ENCODE results near the gene PLCG2.
"Not testable (repeated sequence)": the region's sequence is repeated elsewhere in the genome, so short reads cannot be mapped to it uniquely, and the experiment has no call there.

PLCG2 gene

DNA sequence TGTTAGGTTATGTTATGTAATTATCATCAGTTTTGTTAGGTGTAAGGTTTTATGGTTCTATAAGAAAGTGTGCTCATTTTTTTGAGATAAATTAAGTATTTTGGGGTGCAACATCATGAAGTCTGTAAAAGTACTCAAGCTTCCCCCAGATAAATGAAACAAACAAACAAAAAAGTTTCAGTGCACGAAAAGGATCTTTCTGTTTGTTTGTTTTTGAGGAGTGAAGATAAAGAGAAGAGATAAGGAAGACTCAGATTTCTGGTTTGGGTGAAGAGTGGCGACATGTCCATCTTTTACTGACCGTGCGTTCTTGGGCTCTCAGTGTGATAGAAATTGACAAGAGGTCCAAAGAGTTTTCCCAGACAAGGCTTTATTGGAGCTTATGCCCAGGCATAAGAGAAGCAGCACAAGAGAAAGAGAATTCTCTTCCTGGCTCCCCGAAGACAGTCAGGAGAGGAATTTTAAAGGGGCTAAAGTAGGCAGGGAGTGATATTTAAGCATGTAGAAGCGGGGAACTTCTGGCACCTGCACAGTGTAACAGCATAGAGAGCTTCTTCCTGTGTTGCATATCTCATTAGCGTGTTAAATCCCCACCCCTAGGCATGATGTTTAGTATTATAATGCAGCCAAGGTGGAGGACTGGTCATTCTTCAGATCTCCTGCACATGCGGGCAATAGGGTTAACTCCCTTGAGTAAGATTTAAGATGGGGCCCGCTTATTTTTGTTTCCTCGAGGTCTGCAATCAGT, 71.3 kb downstream of the PLCG2 start:
- FAIRE-seq, result no peak

DNA sequence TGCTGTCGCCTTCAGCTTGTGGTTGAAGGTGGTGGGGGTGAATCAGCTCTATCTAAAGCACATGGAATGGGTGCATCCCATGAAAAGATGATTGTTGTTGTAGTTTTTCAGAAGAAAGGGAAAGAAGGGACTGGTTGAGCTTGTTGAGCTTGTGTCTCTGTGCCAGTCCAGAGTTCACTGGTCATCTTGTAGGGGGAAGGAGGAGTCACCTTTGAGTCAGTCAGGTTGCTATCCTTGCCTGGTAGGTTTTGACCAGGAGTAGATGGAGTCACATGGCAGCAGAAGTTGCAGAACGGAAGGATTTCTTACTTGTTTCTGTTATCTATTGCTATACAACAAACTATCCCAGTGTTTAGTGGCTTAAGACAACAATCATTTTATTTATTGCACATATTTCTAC, 73.3 kb downstream of the PLCG2 start:
- FAIRE-seq, result no peak

DNA sequence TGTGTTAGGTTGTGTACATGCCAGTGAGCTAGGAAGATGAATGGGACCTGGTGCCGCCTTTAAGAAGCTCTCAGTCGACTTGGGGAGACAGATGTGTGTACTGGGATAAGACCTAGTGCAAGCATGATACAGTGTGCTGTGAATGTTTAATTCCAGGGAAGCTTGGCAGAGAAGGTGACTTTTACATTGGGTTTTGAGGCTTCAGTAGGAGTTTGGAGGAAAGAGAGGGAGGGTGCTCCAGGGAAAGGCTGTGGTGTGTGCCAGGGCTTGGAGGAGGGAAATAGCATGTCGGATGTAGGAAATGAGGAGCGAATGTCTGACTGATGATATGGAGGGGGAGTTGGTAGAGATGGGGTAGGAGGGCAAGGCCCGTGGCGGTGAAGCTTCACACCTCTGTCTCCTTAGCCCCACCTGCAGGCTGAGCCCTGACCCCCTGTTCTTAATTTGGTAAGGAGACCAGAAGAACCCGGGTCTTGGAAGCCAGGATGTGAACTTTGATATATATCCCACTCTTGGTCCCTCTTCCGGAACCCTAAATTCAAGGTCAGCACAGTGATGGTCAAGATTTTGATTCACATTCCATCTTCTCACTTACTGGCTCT, 76.6 kb downstream of the PLCG2 start:
- no peak for FAIRE-seq

DNA sequence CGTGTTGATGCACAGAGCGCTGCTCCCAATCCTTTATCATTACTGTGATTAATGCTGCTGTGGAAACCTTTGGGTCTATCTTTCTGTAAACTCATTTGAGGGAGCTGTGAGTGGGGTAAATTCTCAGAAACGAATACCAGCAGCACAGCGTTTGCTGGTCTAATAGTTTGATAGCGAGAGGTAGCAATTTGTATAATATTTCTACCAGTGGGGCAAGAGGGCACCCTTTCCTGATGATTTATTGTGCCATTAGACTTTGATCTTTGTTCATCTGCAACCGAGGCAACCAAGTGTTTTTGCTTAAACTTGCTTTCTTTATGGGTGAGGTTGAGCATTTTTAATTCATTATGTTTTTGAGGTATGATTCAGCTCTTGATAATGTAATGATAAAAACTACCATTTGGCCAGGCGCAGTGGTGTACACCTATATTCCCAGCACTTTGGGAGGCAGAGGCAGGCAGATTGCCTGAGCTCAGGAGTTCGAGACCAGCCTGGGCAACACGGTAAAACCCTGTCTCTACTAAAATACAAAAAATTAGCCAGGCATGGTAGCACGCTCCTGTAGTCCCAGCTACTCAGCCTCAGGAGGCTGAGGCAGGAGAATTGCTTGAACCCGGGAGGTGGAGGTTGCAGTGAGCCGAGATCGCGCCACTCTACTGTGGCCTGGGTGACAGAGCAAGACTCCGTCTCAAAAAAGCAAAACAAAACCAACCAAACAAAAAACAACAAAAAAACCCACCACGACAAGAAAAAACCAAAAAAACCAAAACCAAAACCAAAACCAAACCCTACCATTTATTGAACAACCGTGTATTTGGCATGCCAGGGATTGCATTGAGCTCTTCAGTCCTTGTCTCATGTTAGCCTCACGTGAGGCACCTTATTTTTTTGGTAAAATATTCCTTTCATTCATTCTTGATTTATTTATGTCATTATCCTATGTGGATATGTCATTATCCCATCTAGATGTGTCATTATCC, 81.5 kb downstream of the PLCG2 start:
- no peak for FAIRE-seq

DNA sequence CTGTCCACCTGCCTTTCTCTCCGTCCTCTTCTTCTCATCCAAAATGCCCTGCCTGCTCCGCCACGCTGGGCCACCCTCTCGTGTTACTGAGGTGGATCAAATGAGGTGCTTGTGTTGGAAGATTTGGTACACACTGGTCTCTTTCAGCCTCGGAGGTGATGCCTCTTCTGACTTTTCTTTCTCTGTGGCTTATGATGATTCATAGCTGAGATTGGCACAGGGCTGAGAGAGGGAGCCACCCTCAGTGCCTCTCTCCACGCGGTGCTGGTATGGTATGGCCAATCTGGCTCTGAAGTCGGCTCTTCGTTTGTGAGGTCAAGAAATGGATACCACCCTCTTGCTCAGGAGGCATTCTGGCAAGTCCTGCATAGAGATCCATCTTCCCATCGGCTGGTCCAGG, 82.4 kb downstream of the PLCG2 start:
- FAIRE-seq, result no peak

DNA sequence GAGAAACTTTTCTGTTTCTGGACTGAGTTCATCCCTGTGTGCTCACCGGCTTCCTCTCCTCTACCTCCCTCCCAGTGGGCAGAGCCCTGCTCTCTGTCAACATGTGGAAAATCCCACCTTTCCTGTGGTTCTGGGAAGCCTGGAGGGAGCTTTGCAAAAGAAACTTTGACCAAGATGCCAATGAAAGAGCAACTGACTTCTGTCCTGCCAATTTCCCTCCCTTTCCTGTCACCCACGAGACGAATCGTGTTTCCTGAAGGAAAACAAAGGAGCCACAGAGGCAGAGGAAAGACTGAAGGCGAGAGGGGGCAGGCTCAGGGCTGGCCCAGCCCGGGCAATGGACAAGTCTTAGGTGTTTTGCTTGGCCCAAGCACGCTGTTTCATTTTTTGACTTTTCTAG, 82.8 kb downstream of the PLCG2 start:
- FAIRE-seq, result no peak

DNA sequence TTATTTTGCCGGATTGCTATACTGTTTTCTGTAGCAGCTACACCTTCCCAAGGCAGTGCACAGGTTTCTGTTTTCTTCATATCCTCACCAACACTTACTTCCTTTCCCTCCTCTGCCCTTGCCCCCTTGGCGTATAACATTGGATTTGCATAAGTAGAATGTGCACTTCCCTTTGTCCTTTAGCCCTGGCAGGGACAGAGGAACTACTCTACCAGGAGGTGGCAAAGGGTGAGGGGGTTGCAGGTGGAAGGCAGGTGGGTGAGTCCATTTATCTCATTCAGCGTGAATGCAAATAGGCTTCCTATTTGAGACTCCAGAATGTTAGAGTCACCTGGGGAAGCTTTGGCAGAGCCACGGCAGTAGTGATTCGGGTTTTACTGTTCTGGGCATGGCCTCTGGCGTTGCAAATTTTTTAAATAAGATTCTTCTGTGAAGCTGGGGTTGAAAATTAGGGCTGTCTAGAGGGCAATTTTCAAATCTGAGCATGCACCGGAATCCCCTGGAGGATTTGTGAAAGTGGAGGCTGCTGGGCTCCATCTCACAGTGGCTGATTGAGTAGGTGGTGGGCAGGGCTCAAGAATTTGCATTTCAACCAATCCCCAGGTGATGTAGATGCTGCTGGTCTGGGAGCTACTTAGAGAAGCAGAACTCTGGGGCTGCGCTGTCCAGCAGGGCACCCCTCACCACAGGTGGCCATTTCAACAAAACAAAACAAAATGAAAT, 84.7 kb downstream of the PLCG2 start:
- FAIRE-seq, result no peak

DNA sequence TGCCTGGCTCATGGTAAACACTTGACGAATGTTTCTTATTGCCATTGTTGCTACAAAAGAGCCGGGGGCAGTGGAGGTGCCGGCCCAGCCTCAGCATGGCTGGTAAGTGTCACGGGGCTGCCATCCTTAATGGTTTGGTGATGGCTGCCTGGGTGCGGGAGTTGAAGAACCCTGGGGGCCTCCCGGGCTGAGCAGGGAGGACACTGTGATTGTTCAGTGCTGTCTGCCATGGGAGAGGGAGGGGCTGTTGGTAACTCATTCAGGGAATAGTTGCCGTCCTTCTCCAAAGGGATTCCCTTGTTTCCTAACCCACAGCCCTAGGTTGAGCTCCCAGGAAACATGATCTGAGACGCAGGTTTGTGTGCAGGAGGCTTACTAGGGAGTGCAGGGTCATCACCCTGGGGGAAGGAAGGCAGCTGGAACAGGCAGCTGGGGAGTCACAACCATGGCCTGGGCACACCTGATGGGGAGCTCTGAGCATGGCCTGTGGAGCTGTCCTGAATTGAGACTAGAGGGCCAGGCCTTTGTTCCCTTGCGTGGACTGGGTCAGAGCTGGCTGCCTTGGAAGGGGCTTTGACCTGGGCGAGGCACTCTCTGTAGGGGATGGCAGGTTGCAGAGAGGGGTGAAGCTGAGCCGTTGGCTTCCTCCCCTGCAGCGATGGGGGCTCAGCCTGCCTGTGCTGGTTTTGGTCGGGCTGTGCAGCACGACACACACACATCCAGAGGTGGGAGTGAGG, 85.7 kb downstream of the PLCG2 start:
- FAIRE-seq, result no peak

DNA sequence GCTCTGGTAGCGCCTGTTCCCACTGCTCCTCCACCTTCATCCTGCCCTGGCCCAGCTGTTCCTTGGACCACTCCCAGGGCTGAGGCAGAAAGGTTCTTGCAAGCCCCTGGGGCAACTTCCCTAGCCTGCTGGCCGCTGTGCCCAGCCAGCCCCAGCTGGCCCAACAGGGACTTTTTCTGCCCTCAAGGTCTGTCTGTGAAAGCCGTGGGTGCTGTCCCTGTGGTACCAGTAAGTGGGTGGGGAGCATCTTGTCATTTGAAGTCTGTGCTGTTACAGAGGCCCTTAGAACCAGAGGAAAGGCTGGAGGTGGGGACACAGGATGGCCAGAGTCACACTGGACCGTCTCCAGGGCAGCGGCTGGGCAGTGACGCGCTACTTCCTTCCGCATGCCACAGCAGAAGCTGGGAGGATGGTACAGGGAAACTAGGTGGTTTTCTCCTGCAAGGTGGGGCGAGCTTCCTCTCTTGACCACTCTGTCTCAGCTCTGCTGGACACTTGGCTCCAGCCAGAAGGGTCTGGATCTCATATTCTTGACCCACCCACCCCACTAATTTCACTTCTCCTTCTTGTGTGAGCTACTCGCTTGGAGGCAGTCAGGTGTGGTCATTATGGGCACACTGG, 87.8 kb downstream of the PLCG2 start:
- no peak for FAIRE-seq

DNA sequence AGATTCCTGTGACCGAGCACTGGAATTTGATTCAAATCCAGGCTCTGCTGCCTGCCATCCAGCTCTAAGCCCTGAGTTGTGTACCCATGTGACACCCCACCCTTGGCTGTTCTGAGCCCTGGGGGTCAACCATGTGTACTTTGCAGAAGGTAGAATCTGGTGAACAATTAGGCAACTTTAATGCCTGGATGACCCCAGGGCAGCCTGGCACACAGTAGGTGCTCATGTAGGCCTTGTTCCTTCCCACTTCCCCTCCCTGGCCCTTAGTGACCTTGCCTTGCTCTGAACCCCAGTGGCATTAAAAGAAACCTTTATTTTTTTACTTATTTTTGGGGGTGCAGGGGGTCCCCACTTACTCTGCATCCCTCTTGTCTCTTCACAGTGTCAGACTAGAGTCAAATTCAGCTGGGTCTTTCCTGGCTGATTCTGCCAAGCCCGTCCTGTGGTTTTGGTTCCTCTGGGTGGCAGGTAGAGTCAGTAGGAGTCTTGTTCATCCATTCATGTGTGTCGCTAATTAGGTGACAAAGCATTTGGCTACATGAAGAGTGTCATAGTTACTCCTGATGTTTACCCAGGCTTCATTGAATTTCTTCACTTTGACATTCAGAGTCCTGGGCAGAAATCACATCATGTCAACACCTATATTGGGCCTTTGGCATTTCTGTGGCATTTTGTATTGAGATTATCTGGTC, 89.1 kb downstream of the PLCG2 start:
- no peak for FAIRE-seq

DNA sequence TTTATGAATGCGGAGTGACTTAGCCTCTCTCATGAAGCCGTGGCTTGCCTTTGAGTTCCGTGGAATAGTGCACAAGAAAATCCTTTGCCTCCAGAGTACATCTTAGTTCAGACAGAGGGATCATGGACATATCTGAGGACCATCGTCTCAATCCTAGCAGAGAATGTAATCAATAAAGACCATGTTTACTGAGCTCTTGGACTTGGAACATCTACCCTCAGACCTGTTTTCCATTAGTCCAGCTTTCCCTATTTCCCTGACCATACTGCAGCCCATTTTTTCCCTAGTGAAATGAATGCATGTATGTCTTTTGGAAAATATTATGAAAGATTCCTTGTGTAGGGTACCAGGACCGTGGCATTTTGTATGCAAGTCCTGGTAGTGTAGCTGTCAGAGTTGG, 90.2 kb downstream of the PLCG2 start:
- no peak for FAIRE-seq

DNA sequence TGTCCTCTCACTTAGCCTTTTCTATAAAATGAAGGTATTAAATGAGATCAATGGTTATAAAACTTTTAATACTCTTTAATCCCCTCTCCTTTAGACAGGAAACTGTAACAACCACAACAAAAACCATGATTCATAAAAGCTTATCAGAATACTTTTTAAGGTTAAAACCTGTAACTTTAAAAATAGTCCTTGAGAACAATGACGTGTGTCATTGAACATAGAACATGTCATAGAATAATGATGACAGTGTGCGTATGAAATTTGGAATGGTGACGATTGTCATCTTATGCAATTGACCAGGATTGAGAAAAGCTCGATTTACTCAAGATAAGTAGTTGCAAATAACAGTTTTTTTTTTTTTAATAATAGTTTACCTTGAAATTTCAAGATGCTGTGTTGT, 94.1 kb downstream of the PLCG2 start:
- FAIRE-seq, result no peak

DNA sequence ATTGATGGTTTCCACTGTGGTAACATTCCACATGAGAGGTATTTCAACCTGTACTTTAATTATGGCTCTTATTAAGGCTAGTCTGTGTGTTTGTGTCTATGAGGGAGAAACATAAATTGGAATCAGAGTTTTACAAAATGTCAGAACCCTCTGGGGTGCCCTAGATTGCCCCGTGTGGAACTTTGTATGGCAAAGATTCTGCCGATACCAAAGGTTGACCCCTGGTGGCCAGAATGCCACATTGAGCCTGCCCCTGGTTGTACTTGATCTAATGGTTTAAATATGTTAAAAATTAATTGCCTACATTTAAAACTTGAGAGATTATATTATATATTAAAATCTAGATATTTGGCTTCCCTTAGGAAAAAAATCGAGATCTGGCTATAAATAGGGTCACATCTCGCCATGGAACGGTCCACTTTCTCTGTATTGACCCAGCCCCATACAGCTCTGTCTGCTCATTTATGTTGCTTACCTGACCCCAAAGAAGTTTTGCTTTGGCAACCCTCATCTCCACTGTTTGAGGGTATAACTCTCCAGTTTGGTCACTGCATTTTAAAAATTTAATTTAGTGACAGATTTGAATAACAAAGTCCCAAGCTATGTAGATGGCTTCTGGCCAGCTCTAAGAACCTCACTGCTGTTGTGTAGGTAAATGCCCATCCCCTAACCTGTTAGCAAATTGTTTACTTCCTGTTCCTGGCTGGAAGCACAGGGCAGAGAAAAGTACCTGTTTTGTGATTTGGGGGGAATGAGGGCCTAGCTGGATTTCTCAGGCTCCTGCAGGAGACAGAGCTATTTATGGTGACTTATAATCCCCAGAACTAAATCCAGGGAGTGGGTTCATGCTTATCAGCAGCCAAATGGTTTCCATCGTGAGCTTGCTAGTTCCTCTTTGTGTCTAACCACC, 95.0 kb downstream of the PLCG2 start:
- FAIRE-seq, result no peak

DNA sequence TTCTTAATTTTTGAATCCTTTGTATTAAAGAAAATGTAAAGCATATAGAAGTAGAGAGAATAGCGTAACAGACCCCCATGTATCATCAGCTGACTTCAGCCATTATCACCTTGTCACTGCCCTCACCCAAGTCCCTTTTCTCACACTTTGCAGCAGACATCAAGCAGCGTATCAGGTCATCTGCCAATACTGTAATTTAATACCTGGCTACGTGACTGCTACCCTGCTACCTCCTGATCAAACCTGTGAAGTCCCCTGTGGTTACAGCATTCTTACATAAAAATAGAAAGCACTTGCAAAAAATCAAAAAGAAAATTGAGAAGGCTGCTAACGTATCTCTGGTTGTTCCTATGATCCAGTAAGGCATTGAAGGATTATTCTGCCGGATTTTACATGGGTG, 96.4 kb downstream of the PLCG2 start:
- FAIRE-seq, result no peak

DNA sequence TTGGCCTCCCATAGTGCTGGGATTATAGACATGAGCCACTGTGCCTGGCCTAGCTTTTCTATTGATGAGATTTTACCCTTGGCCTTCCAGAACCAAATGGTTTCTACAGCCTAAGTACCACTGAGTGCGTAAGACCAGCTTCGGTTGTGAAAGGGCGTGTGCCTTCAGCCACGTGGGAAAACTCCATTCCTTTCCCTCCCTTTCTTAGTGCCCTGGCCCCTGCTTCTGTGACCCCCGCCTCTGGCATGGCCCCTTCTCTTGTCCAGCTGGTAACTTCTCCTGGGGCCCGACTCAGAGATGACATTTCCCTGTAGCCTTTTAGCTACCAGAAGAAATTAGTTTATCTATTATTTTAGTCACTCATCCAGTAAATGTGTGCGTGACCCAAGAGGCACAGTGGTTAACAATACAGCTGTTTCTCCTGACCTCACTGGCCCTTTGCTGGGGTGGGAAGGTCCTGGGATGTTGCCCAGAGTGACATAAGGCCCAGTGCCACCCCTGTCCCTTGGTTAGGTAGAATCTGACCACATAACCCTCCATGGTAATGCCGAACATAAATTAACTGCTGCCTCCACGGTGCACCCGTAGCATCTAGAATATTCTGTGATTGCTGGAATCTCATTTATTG, 97.3 kb downstream of the PLCG2 start:
- no peak for FAIRE-seq

DNA sequence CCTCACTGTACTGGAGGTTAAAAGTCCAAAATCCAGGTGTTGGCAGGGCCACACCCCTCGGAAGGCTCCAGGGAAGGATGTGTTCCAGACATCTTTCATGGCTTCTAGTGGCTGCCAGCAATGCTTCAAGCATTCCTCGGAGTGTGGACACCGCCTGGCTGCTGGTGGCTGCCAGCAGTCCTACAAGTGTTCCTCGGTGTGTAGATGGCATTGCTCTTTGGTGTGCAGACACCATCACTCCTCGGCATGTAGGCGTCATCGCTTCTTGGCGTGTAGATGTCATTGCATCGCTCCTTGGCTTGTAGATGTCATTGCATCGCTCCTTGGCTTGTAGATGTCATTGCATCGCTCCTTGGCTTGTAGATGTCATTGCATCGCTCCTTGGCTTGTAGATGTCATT, 98.4 kb downstream of the PLCG2 start:
- FAIRE-seq, result not testable (repeated sequence)

DNA sequence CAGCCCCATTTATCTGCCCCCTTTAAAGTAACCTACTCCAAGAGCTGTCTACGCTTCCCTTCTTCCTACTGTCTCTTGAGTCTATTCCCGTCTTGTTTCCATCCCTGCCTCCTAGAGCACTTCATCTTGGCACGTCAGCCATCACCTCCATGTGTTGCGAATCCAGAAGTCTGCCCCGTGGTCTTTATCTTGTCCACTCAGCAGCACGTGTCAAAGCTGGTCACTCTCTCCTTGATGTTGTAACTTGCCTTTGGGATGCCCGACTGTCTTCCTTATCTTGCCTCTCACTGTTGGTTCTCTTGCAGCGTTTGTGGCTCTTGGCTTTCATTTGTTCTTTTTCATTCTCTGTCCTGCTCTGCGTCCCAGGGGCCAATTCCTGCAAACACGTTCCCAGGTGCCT, 99.4 kb downstream of the PLCG2 start:
- no peak for FAIRE-seq

DNA sequence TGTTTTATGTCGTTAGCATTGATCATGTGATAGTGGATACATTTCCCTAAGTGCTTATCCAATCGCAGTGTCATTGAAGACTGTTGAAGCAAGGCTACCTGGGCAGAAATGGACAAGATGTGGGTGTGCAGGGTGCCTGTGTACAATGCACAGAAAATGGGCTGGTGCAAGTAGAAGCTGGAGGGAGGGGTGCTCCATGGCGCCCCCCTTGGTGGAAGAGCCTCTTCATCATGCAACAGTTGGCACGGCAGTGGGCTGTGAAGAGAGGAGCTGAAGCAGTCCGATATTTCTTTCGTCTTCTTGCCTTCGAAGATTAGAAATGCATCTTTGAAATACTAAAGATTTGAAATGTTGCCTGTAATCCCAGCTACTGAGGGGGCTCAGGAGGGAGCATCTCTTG, 100.5 kb downstream of the PLCG2 start:
- no peak for FAIRE-seq

DNA sequence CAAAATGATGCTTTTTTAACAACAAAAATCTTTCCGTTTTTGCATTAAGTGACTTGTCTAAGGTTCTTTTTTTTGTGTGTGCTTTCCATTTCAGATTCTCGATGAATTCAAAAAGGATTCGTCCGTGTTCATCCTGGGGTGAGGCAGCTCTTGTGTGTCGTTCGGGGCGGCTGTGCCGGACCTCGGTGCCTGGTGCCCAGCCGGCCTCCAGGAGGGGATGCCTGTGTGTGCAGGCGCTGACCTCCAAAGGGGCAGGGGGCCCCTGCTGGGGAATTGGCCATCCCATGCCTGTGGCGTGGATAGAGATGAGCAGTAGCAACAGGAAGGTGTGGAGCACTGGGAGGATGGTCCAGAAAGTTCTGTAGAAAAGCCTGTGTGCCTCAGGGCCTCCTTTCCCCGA, 101.7 kb downstream of the PLCG2 start:
- FAIRE-seq, result no peak

DNA sequence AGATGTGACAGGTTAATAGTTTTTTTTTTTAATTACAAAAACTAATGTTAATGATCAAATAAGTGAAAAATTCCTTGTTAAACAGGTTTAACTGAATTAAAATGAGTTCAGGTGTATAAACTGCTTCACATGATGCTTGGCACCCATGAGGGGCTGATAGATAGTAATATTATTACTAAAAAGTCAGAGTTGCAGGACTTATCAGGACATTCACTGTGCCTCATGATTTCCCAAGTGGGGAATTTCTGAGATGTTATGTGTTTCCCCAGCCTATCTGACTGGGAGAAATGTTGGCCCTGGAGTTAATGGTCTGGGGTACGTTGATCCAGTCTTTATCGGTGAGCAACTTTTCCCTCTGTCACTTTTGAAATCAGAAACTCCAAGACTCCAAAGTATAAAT, 102.1 kb downstream of the PLCG2 start:
- no peak for FAIRE-seq

All from colon (tissue), 2 donors.